DOHH2 (cell line): ENCODE results near the gene KLLN.
"Not testable (repeated sequence)": the region's sequence is repeated elsewhere in the genome, so short reads cannot be mapped to it uniquely, and the experiment has no call there.

Experiments
- H3F3A ChIP-seq: fragments of 200-600 bp; sonication (generic), shearing (Covaris generic); 2 replicates; pipeline ENCODE4 v1.6.0; 2016; ENCODE audit warnings: antibody characterized with exemption, mild to moderate bottlenecking; ENCODE audit not compliant: control insufficient read depth, insufficient read depth
- H3K27ac ChIP-seq: fragments of 200-600 bp; sonication (generic); 2 replicates; pipeline ENCODE4 v1.5.1; 2014; ENCODE audit warnings: low read depth, mild to moderate bottlenecking, low read length, moderate library complexity
- H3K27me3 ChIP-seq: fragments of 200-600 bp; sonication (generic); 2 replicates; pipeline ENCODE4 v1.6.1; 2014; ENCODE audit warnings: mild to moderate bottlenecking, low read length, mixed read lengths; ENCODE audit not compliant: control insufficient read depth
- H3K36me3 ChIP-seq: fragments of 200-600 bp; sonication (generic); 2 replicates; pipeline ENCODE4 v1.6.1; 2014; ENCODE audit warnings: mild to moderate bottlenecking, low read length, moderate library complexity, mixed read lengths; ENCODE audit not compliant: control insufficient read depth
- H3K4me1 ChIP-seq: fragments of 200-600 bp; sonication (generic); 2 replicates; pipeline ENCODE4 v1.6.1; 2014; ENCODE audit warnings: mild to moderate bottlenecking, low read length, mixed read lengths; ENCODE audit not compliant: control insufficient read depth
- H3K4me2 ChIP-seq: fragments of 200-600 bp; sonication (generic); 2 replicates; pipeline ENCODE4 v1.6.0; 2014; ENCODE audit warnings: mild to moderate bottlenecking, low read length, moderate library complexity
- H3K4me3 ChIP-seq: fragments of 200-600 bp; sonication (generic); 2 replicates; pipeline ENCODE4 v1.5.1; 2014; ENCODE audit warnings: mild to moderate bottlenecking, low read length, mixed read lengths
- H3K79me2 ChIP-seq: fragments of 200-600 bp; sonication (generic); 2 replicates; pipeline ENCODE4 v1.6.1; 2014; ENCODE audit warnings: mild to moderate bottlenecking, low read length, mixed read lengths; ENCODE audit not compliant: control insufficient read depth
- H3K9me2 ChIP-seq: fragments of 200-600 bp; sonication (generic); replicated peaks from 2 replicates; pipeline ENCODE4 v1.6.1; 2014; ENCODE audit warnings: mild to moderate bottlenecking, low read length, mixed read lengths; ENCODE audit not compliant: control insufficient read depth
- H3K9me3 ChIP-seq: fragments of 200-600 bp; sonication (generic); 2 replicates; pipeline ENCODE4 v1.6.1; 2014; ENCODE audit warnings: antibody characterized with exemption, low read length, mixed read lengths; ENCODE audit not compliant: control insufficient read depth, insufficient read depth
- H4K20me1 ChIP-seq: fragments of 200-600 bp; sonication (generic); 2 replicates; pipeline ENCODE4 v1.6.0; 2014; ENCODE audit warnings: low read depth, mild to moderate bottlenecking, antibody characterized with exemption, low read length, moderate library complexity; ENCODE audit not compliant: control insufficient read depth, insufficient read depth
- CTCF ChIP-seq: fragments of 200-600 bp; sonication (generic); IDR thresholded peaks from one replicate; pipeline ENCODE4 v1.5.1; 2014; ENCODE audit warnings: antibody characterized with exemption, mild to moderate bottlenecking, low read depth, low read length; ENCODE audit not compliant: poor library complexity, severe bottlenecking
- EZH2phosphoT487 ChIP-seq: fragments of 200-600 bp; sonication (generic); IDR thresholded peaks from 2 replicates; pipeline ENCODE4 v1.6.1; 2017; ENCODE audit warnings: borderline replicate concordance, mild to moderate bottlenecking, antibody characterized with exemption, low read length, moderate library complexity, mixed read lengths

Gene KLLN

GRCh38 chr10:87872828-87873227 is 9.5 kb upstream of the KLLN start:
- TF ChIP-seq EZH2phosphoT487: no peak
- TF ChIP-seq CTCF: no peak
- Histone ChIP-seq H3K9me3 (no peaks in the 10 kb centered on the region), H3K9me2 (no peaks in the 10 kb centered on the region), H3K4me2 (peak overlapping the region; percentile 31), H3K79me2 (peaks cover 100% of the 10 kb centered on the region), H3F3A (peaks cover 10% of the 10 kb centered on the region; the same call in 1 of the 2 replicates), H3K27ac (no peak overlapping the region), H3K4me3 (no peak overlapping the region), H3K27me3 (no peaks in the 10 kb centered on the region), H3K36me3 (peaks cover 99% of the 10 kb centered on the region), H4K20me1 (peaks cover 30% of the 10 kb centered on the region), H3K4me1 (peaks cover 68% of the 10 kb centered on the region)

- Histone ChIP-seq H3K27ac (no peak overlapping the region), H3K4me3 (peak overlapping the region; percentile 39), H3K36me3 (peaks cover 99% of the 10 kb centered on the region), H4K20me1 (peaks cover 55% of the 10 kb centered on the region), H3K9me2 (no peaks in the 10 kb centered on the region), H3F3A (peaks cover 3% of the 10 kb centered on the region; the same call in 1 of the 2 replicates), H3K79me2 (peaks cover 100% of the 10 kb centered on the region), H3K4me1 (peaks cover 62% of the 10 kb centered on the region), H3K9me3 (no peaks in the 10 kb centered on the region), H3K4me2 (peak overlapping the region; percentile 85), H3K27me3 (no peaks in the 10 kb centered on the region)
- TF ChIP-seq EZH2phosphoT487: no peak
These were observed 6.6 kb upstream of the KLLN start for GRCh38 chr10:87869773-87870551.

- Histone ChIP-seq H3K4me2 (peak overlapping the region; percentile 85), H3K4me1 (peaks cover 56% of the 10 kb centered on the region), H3K4me3 (peak overlapping the region; percentile 91), H3K79me2 (peaks cover 100% of the 10 kb centered on the region), H4K20me1 (peaks cover 61% of the 10 kb centered on the region), H3K36me3 (peaks cover 99% of the 10 kb centered on the region)
- H3K27me3 ChIP-seq, H3F3A ChIP-seq, H3K9me2 ChIP-seq, H3K9me3 ChIP-seq, H3K27ac ChIP-seq: not testable (repeated sequence)
These were observed 5.8 kb upstream of the KLLN start for GRCh38 chr10:87869139-87869538.

GRCh38 chr10:87868277-87868676 is 4.9 kb upstream of the KLLN start:
- no peak overlapping the region for H3K27ac ChIP-seq
- peaks cover 100% of the 10 kb centered on the region for H3K79me2 ChIP-seq
- H3K4me2 ChIP-seq: peak overlapping the region; percentile 85
- H3K4me1 ChIP-seq: peaks cover 48% of the 10 kb centered on the region
- peaks cover 91% of the 10 kb centered on the region for H3K36me3 ChIP-seq
- H3F3A ChIP-seq: no peaks in the 10 kb centered on the region; the same call in 1 of the 2 replicates
- H3K4me3 ChIP-seq: peak overlapping the region; percentile 91
- H3K9me2 ChIP-seq: no peaks in the 10 kb centered on the region
- peaks cover 61% of the 10 kb centered on the region for H4K20me1 ChIP-seq
- H3K27me3 ChIP-seq: no peaks in the 10 kb centered on the region
- TF ChIP-seq CTCF (no peak), EZH2phosphoT487 (no peak)
- no peaks in the 10 kb centered on the region for H3K9me3 ChIP-seq
